Measurements from ENCODE around the gene JARID2. TPM values are rescaled to one million over a fixed set of nuclear protein-coding genes. Genes with fewer than 3 reads are reported as not detected.
"Not testable (repeated sequence)": the region's sequence is repeated elsewhere in the genome, so short reads cannot be mapped to it uniquely, and the experiment has no call there.

The JARID2 gene
- total RNA-seq, 1 donor from 2014 or later, result 5.0 TPM

DNA sequence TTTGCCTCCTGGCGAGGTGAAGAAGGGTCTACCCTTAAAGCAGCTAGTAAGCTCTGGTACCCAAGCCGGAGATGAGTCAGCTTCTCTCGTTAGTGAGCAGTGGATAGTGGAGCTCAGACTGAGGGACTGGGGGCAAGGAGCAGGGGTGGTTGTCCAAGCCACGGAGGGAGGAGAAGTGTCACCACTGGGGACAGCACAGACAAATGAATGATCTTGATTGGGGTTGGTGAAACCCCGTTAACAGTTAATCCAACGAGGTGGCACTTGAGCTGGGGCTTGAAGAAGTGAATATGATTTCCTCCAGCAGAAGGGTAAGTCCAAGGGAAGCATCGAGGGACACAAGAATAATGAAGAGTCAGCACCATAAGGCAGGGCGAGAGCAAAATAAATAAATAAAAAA is 43.0 kb downstream of the JARID2 start:
- DNase-seq (ENCODE audit: low spot score in 2 of 2), result no peak
- no peak overlapping the region for H3K27ac ChIP-seq
- TF ChIP-seq CTCF (IDR thresholded peaks at IDR 0.05), result no peak
- no peaks in the 10 kb centered on the region for H3K27me3 ChIP-seq
- intact Hi-C loops (cut with DNase I), result no loop called here
- H3K4me1 ChIP-seq, result no peaks in the 10 kb centered on the region
- H3K4me3 ChIP-seq, result no peak overlapping the region
- no peaks in the 10 kb centered on the region for H3K9me3 ChIP-seq
- no peaks in the 10 kb centered on the region for H3K36me3 ChIP-seq

DNA sequence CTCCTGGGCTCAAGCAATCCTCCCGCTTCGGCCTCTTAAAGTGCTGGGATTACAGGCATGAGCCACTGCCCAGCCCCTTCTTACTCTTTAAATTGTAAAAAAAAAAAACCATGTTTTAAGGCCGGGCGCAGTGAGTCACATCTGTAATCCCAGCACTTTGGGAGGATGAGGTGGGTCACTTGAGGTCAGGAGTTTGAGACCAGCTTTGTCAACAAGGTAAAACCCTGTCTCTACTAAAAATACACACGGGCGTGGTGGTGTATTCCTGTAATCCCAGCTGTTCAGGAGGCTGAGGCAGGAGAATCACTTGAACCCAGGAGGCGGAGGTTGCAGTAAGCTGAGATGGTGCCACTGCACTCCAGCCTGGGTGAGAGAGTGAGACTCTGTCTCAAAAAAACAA is 43.6 kb downstream of the JARID2 start:
- H3K27me3 ChIP-seq; DNase-seq (ENCODE audit: low spot score in 2 of 2); H3K4me3 ChIP-seq; H3K4me1 ChIP-seq; H3K27ac ChIP-seq; intact Hi-C loops (cut with DNase I); H3K36me3 ChIP-seq; H3K9me3 ChIP-seq: not testable (repeated sequence)

DNA sequence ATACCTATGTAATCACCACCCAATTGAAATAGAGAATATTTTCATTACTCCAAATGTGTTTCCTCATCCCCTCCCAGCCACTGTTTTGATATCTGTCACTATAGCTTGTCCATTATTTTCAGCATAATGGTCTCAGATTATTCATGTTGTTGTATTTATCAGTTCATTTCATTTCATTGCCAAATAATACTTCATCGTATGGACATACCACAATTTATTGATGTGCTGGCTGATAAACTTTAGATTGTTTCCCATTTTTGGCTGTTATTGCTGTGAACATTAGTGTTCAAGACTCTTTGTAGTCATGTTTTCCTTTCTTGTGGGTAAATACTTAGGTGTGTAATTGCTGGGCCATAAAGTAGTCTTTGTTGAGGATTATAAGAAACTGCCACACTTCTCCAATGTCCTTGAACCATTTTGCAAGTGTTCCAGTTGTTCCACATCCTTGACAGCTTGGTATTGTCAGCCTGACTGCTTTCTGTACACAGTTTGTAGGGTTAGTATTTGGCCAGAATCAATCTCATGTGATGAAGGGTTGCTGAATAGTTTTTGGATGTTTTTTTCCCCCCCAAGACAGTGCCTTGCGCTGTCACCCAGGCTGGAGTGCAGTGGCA is 44.3 kb downstream of the JARID2 start:
- H3K9me3 ChIP-seq, result no peaks in the 10 kb centered on the region
- no peaks in the 10 kb centered on the region for H3K4me1 ChIP-seq
- H3K4me3 ChIP-seq, result no peak overlapping the region
- intact Hi-C loops (cut with DNase I), result no loop called here
- no peak for TF ChIP-seq CTCF (IDR thresholded peaks at IDR 0.05)
- no peak for DNase-seq (ENCODE audit: low spot score in 2 of 2)
- no peaks in the 10 kb centered on the region for H3K36me3 ChIP-seq
- no peak overlapping the region for H3K27ac ChIP-seq
- H3K27me3 ChIP-seq, result no peaks in the 10 kb centered on the region

- H3K27ac ChIP-seq, result no peak overlapping the region
- no peaks in the 10 kb centered on the region for H3K4me1 ChIP-seq
- H3K27me3 ChIP-seq, result no peaks in the 10 kb centered on the region
- no peaks in the 10 kb centered on the region for H3K36me3 ChIP-seq
- TF ChIP-seq CTCF (IDR thresholded peaks at IDR 0.05), result no peak
- no peak overlapping the region for H3K4me3 ChIP-seq
- intact Hi-C loops (cut with DNase I), result no loop called here
- no peak for DNase-seq (ENCODE audit: low spot score in 2 of 2)
- no peaks in the 10 kb centered on the region for H3K9me3 ChIP-seq
These were observed 45.3 kb downstream of the JARID2 start for GRCh38 chr6:15290962-15291704.

- H3K9me3 ChIP-seq, result no peaks in the 10 kb centered on the region
- H3K4me1 ChIP-seq, result peaks cover 0 to 2% of the 10 kb centered on the region in 2 donors
These were observed 46.9 kb downstream of the JARID2 start for GRCh38 chr6:15292721-15293302.

More at GRCh38 chr6:15292721-15293302, 46.9 kb downstream of the JARID2 start:
- Histone ChIP-seq H3K27me3 (no peaks in the 10 kb centered on the region), H3K36me3 (no peaks in the 10 kb centered on the region), H3K4me3 (no peak overlapping the region), H3K27ac (no peak overlapping the region)
- intact Hi-C loops (cut with DNase I), result no loop called here
- no peak for TF ChIP-seq CTCF (IDR thresholded peaks at IDR 0.05)
- DNase-seq (ENCODE audit: low spot score in 2 of 2), result no peak

Data from ascending aorta (tissue), 2 donors.